T47D (cell line): Measurements from ENCODE around the gene YIPF3.
A peak's percentile ranks its signal among the peaks of the same experiment; 100 is the strongest.
"Not testable (repeated sequence)": the region's sequence is repeated elsewhere in the genome, so short reads cannot be mapped to it uniquely, and the experiment has no call there.

Experiments used
- DNase-seq, 2 experiments: peaks; one replicate each; pipeline versions ENCODE4 v3.0.0 to v3.0.0-alpha.2; 2011 to 2012; ENCODE audit warnings: low read depth in 1 of 2, low spot score in 1 of 2
- JUND ChIP-seq: IDR thresholded peaks from 2 replicates; pipeline ENCODE4 v1.6.1; 2012; ENCODE audit warnings: low read depth
- in situ Hi-C: cut with HindIII; loops from 2 replicates; pipeline ENCODE4 v1.10.0; 2016; ENCODE audit warnings: low sequenced_read_pairs, low pct_unique_long_range_greater_than_20kb

The YIPF3 gene

GRCh38 chr6:43506667-43507471 is 9.9 kb downstream of the YIPF3 start:
- in situ Hi-C loops: no loop called here
- TF ChIP-seq JUND: no peak
- peak; percentile 57 to 87 for DNase-seq

- DNase-seq: no peak
- TF ChIP-seq JUND: no peak
- in situ Hi-C loops: no loop called here
Measured at GRCh38 chr6:43506171-43506570, 10.6 kb downstream of the YIPF3 start.

GRCh38 chr6:43505718-43506117 is 11.0 kb downstream of the YIPF3 start:
- TF ChIP-seq JUND: no peak
- in situ Hi-C loops: no loop called here
- DNase-seq: no peak

- DNase-seq: no peak
- TF ChIP-seq JUND: no peak
- in situ Hi-C loops: no loop called here
Measured at GRCh38 chr6:43504756-43505593, 11.8 kb downstream of the YIPF3 start.

GRCh38 chr6:43503443-43503842 is 13.3 kb downstream of the YIPF3 start:
- no peak for DNase-seq
- in situ Hi-C loops: no loop called here
- TF ChIP-seq JUND: no peak

- no peak for TF ChIP-seq JUND
- in situ Hi-C loops: no loop called here
Measured at GRCh38 chr6:43502666-43503065, 14.1 kb downstream of the YIPF3 start.

GRCh38 chr6:43500921-43501320 is 15.8 kb downstream of the YIPF3 start:
- in situ Hi-C loops: no loop called here
- DNase-seq: no peak
- no peak for TF ChIP-seq JUND

More at GRCh38 chr6:43502666-43503065, 14.1 kb downstream of the YIPF3 start:
- no peak for DNase-seq

GRCh38 chr6:43499028-43499815 is 17.5 kb downstream of the YIPF3 start:
- no peak for DNase-seq
- in situ Hi-C loops: no loop called here
- TF ChIP-seq JUND: no peak

GRCh38 chr6:43498291-43498690 is 18.4 kb downstream of the YIPF3 start:
- in situ Hi-C loops, DNase-seq: not testable (repeated sequence)

GRCh38 chr6:43497689-43498088 is 19.0 kb downstream of the YIPF3 start:
- DNase-seq: no peak
- TF ChIP-seq JUND: no peak
- in situ Hi-C loops: no loop called here

- no peak for DNase-seq
- in situ Hi-C loops: no loop called here
Measured at GRCh38 chr6:43497129-43497396, 19.7 kb downstream of the YIPF3 start.

GRCh38 chr6:43496370-43497128 is 20.2 kb downstream of the YIPF3 start:
- DNase-seq: peak; percentile 60 to 77
- no peak for TF ChIP-seq JUND
- in situ Hi-C loops: no loop called here

More at GRCh38 chr6:43497129-43497396, 19.7 kb downstream of the YIPF3 start:
- no peak for TF ChIP-seq JUND
